ENCODE results near the gene ACE2.
"Not testable (repeated sequence)": the region's sequence is repeated elsewhere in the genome, so short reads cannot be mapped to it uniquely, and the experiment has no call there.

The ACE2 gene

GRCh38 chrX:15600745-15601144, at the start of gene ACE2:
Gene ACE2 (minus strand): TSS chrX:15600960. CDS start chrX:15600911, 49 bp downstream.
- H3K4me1 ChIP-seq (ENCODE audit: low read length) = peaks cover 10% of the 10 kb centered on the region
- H3K27me3 ChIP-seq (ENCODE audit: low read depth, low read length) = no peaks in the 10 kb centered on the region
- H2AFZ ChIP-seq (ENCODE audit: low read depth, low read length) = no peak within 1 kb of the TSS
- H3K9ac ChIP-seq (ENCODE audit: low read length) = no peak within 1 kb of the TSS
- TF ChIP-seq, protein P1, sequence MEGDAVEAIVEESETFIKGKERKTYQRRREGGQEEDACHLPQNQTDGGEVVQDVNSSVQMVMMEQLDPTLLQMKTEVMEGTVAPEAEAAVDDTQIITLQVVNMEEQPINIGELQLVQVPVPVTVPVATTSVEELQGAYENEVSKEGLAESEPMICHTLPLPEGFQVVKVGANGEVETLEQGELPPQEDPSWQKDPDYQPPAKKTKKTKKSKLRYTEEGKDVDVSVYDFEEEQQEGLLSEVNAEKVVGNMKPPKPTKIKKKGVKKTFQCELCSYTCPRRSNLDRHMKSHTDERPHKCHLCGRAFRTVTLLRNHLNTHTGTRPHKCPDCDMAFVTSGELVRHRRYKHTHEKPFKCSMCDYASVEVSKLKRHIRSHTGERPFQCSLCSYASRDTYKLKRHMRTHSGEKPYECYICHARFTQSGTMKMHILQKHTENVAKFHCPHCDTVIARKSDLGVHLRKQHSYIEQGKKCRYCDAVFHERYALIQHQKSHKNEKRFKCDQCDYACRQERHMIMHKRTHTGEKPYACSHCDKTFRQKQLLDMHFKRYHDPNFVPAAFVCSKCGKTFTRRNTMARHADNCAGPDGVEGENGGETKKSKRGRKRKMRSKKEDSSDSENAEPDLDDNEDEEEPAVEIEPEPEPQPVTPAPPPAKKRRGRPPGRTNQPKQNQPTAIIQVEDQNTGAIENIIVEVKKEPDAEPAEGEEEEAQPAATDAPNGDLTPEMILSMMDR (IDR thresholded peaks at IDR 0.05; ENCODE audit: low read depth, low read length) = no peak
- no peak for TF ChIP-seq EZH2phosphoT487 (IDR thresholded peaks at IDR 0.05; ENCODE audit: low read depth)
- no peaks in the 10 kb centered on the region for H3K9me3 ChIP-seq (ENCODE audit: insufficient read depth, low read length)
- no peak within 1 kb of the TSS for H3K4me2 ChIP-seq (ENCODE audit: low read length)
- no peaks in the 10 kb centered on the region for H3K79me2 ChIP-seq (ENCODE audit: low read length)
- no peak within 1 kb of the TSS for H3K4me3 ChIP-seq (ENCODE audit: low read length)
- no peaks in the 10 kb centered on the region for H3K36me3 ChIP-seq (replicated peaks; ENCODE audit: low read depth, low read length)
- no peaks in the 10 kb centered on the region for H4K20me1 ChIP-seq (ENCODE audit: insufficient read depth, low read length)
- H3K27ac ChIP-seq (ENCODE audit: low read length) = no peak within 1 kb of the TSS

GRCh38 chrX:15647510-15647909, 46.8 kb upstream of the ACE2 start:
- H3K79me2 ChIP-seq (ENCODE audit: low read length); H3K27me3 ChIP-seq (ENCODE audit: low read depth, low read length); H2AFZ ChIP-seq (ENCODE audit: low read depth, low read length); H3K9ac ChIP-seq (ENCODE audit: low read length); H3K36me3 ChIP-seq (replicated peaks; ENCODE audit: low read depth, low read length); H3K4me3 ChIP-seq (ENCODE audit: low read length); H3K27ac ChIP-seq (ENCODE audit: low read length); H3K9me3 ChIP-seq (ENCODE audit: insufficient read depth, low read length); H3K4me1 ChIP-seq (ENCODE audit: low read length); H4K20me1 ChIP-seq (ENCODE audit: insufficient read depth, low read length); H3K4me2 ChIP-seq (ENCODE audit: low read length): not testable (repeated sequence)

GRCh38 chrX:15646543-15646942, 45.8 kb upstream of the ACE2 start:
- TF ChIP-seq, protein P1 (IDR thresholded peaks at IDR 0.05; ENCODE audit: low read depth, low read length) = no peak
- no peak for TF ChIP-seq EZH2phosphoT487 (IDR thresholded peaks at IDR 0.05; ENCODE audit: low read depth)
- Histone ChIP-seq H3K27ac (ENCODE audit: low read length) (no peak overlapping the region), H3K4me2 (ENCODE audit: low read length) (no peak overlapping the region), H4K20me1 (ENCODE audit: insufficient read depth, low read length) (no peaks in the 10 kb centered on the region), H3K9me3 (ENCODE audit: insufficient read depth, low read length) (no peaks in the 10 kb centered on the region), H2AFZ (ENCODE audit: low read depth, low read length) (no peak overlapping the region), H3K27me3 (ENCODE audit: low read depth, low read length) (peaks cover 4% of the 10 kb centered on the region; the same call in 1 of the 2 replicates), H3K9ac (ENCODE audit: low read length) (no peak overlapping the region), H3K4me1 (ENCODE audit: low read length) (no peaks in the 10 kb centered on the region), H3K4me3 (ENCODE audit: low read length) (no peak overlapping the region), H3K36me3 (replicated peaks; ENCODE audit: low read depth, low read length) (no peaks in the 10 kb centered on the region), H3K79me2 (ENCODE audit: low read length) (no peaks in the 10 kb centered on the region)

- Histone ChIP-seq H2AFZ (ENCODE audit: low read depth, low read length) (no peak overlapping the region), H4K20me1 (ENCODE audit: insufficient read depth, low read length) (no peaks in the 10 kb centered on the region), H3K79me2 (ENCODE audit: low read length) (no peaks in the 10 kb centered on the region), H3K27ac (ENCODE audit: low read length) (no peak overlapping the region), H3K9ac (ENCODE audit: low read length) (no peak overlapping the region), H3K27me3 (ENCODE audit: low read depth, low read length) (peaks cover 4% of the 10 kb centered on the region; the same call in 1 of the 2 replicates), H3K9me3 (ENCODE audit: insufficient read depth, low read length) (no peaks in the 10 kb centered on the region), H3K36me3 (replicated peaks; ENCODE audit: low read depth, low read length) (no peaks in the 10 kb centered on the region), H3K4me3 (ENCODE audit: low read length) (no peak overlapping the region), H3K4me1 (ENCODE audit: low read length) (no peaks in the 10 kb centered on the region), H3K4me2 (ENCODE audit: low read length) (no peak overlapping the region)
- TF ChIP-seq EZH2phosphoT487 (IDR thresholded peaks at IDR 0.05; ENCODE audit: low read depth) = no peak
These were observed 45.3 kb upstream of the ACE2 start for GRCh38 chrX:15646031-15646430.

DNA sequence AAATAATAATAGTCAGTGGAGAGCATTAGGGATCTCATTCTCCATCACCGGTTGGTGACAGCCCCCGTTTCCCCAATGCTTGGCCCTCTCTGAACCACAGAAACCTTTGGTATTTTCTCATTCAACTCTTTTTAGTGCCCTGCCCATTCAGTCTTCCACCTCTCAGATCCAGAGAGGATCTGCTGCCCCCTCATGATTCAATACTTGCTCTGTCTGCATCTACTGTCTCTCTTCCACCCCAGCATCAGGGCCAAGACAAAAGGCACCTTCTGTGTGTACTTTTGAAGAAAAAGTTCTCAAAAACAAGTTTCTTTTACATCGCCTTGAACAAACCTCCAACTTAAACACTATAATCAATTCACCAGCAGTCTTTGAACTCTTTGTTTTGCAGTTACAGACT, 44.5 kb upstream of the ACE2 start:
- no peak for TF ChIP-seq EZH2phosphoT487 (IDR thresholded peaks at IDR 0.05; ENCODE audit: low read depth)
- TF ChIP-seq, protein P1 (IDR thresholded peaks at IDR 0.05; ENCODE audit: low read depth, low read length) = no peak
- Histone ChIP-seq H3K4me2 (ENCODE audit: low read length) (no peak overlapping the region), H3K9me3 (ENCODE audit: insufficient read depth, low read length) (no peaks in the 10 kb centered on the region), H2AFZ (ENCODE audit: low read depth, low read length) (no peak overlapping the region), H3K27me3 (ENCODE audit: low read depth, low read length) (peaks cover 4% of the 10 kb centered on the region; the same call in 1 of the 2 replicates), H3K9ac (ENCODE audit: low read length) (no peak overlapping the region), H4K20me1 (ENCODE audit: insufficient read depth, low read length) (no peaks in the 10 kb centered on the region), H3K4me1 (ENCODE audit: low read length) (no peaks in the 10 kb centered on the region), H3K79me2 (ENCODE audit: low read length) (no peaks in the 10 kb centered on the region), H3K27ac (ENCODE audit: low read length) (no peak overlapping the region), H3K36me3 (replicated peaks; ENCODE audit: low read depth, low read length) (no peaks in the 10 kb centered on the region), H3K4me3 (ENCODE audit: low read length) (no peak overlapping the region)

Measured in OCI-LY3 (cell line).